ENCODE data around the gene FARS2. TPM values are rescaled to one million over a fixed set of nuclear protein-coding genes. Genes with fewer than 3 reads are reported as not detected.

The FARS2 gene
- total RNA-seq, 1 experiment from 2014 or later, result 15.0 TPM

GRCh38 chr6:5666695-5667094 lies 405.4 kb downstream of the FARS2 start:
- ATAC-seq, result no peak
- ChIA-PET POLR2A (no interaction called here), CTCF (no interaction called here)
- H3K36me3 Mint-ChIP-seq, result no peaks in the 10 kb centered on the region
- TF ChIP-seq RELA (CRISPR knock-in tag; IDR thresholded peaks at IDR 0.05; ENCODE audit: borderline replicate concordance) (no peak), AR (CRISPR knock-in tag; IDR thresholded peaks at IDR 0.05) (no peak), ZNF396 (CRISPR knock-in tag; IDR thresholded peaks at IDR 0.05; ENCODE audit: borderline replicate concordance) (no peak), E2F4 (CRISPR knock-in tag; IDR thresholded peaks at IDR 0.05; ENCODE audit: borderline replicate concordance, low read depth) (no peak), ESRRA (CRISPR knock-in tag; IDR thresholded peaks at IDR 0.05; ENCODE audit: borderline replicate concordance) (no peak), ZNF121 (CRISPR knock-in tag; IDR thresholded peaks at IDR 0.05) (no peak), ZNF512 (CRISPR knock-in tag; IDR thresholded peaks at IDR 0.05; ENCODE audit: borderline replicate concordance) (no peak), MLX (CRISPR knock-in tag; IDR thresholded peaks at IDR 0.05) (no peak), SOX15 (CRISPR knock-in tag; IDR thresholded peaks at IDR 0.05) (no peak)
- no peaks in the 10 kb centered on the region for H3K27me3 Mint-ChIP-seq (ENCODE audit: low read depth)
- H3K4me1 Mint-ChIP-seq, result peaks cover 12% of the 10 kb centered on the region
- H3K27ac Mint-ChIP-seq, result no peak overlapping the region
- DNase-seq (ENCODE audit: low spot score), result no peak
- H3K9me3 Mint-ChIP-seq, result peaks cover 4% of the 10 kb centered on the region; the same call in 1 of the 2 replicates
- H3K4me3 Mint-ChIP-seq, result no peak overlapping the region

GRCh38 chr6:5667737-5668136 lies 406.4 kb downstream of the FARS2 start:
- no peaks in the 10 kb centered on the region for H3K36me3 Mint-ChIP-seq
- ChIA-PET CTCF (interaction anchor here (0.7 to 1.0 kb wide), 2 partner anchors 12 to 196 kb away, joined by 4 to 6 read pairs; no protein-coding TSS in a partner anchor), POLR2A (interaction anchor here (0.6 to 0.7 kb wide), 2 partner anchors 18 to 660 kb away, joined by 3 to 4 read pairs; no protein-coding TSS in a partner anchor)
- peaks cover 4% of the 10 kb centered on the region; the same call in 1 of the 2 replicates for H3K9me3 Mint-ChIP-seq
- peaks cover 23% of the 10 kb centered on the region for H3K4me1 Mint-ChIP-seq
- no peak overlapping the region for H3K4me3 Mint-ChIP-seq
- H3K27me3 Mint-ChIP-seq (ENCODE audit: low read depth), result no peaks in the 10 kb centered on the region
- DNase-seq (ENCODE audit: low spot score) (no peak), ATAC-seq (no peak)
- no peak overlapping the region for H3K27ac Mint-ChIP-seq
- no peak for TF ChIP-seq AR (CRISPR knock-in tag; IDR thresholded peaks at IDR 0.05)
- TF ChIP-seq E2F4 (CRISPR knock-in tag; IDR thresholded peaks at IDR 0.05; ENCODE audit: borderline replicate concordance, low read depth), result no peak
- no peak for TF ChIP-seq KAT7 (CRISPR knock-in tag; IDR thresholded peaks at IDR 0.05; ENCODE audit: borderline replicate concordance)
- no peak for TF ChIP-seq E2F5 (CRISPR knock-in tag; IDR thresholded peaks at IDR 0.05)
- TF ChIP-seq TEAD1 (CRISPR knock-in tag; IDR thresholded peaks at IDR 0.05), result no peak
- no peak for TF ChIP-seq ZNF425 (CRISPR knock-in tag; conservative IDR thresholded peaks at IDR 0.05)
- TF ChIP-seq TCF7 (CRISPR knock-in tag; IDR thresholded peaks at IDR 0.05; ENCODE audit: low read depth), result no peak
- no peak for TF ChIP-seq ETV6 (CRISPR knock-in tag; IDR thresholded peaks at IDR 0.05)
- TF ChIP-seq MAX (CRISPR knock-in tag; IDR thresholded peaks at IDR 0.05), result no peak
- TF ChIP-seq ZNF671 (CRISPR knock-in tag; IDR thresholded peaks at IDR 0.05), result no peak

All from WTC11 (cell line).